Gastroesophageal sphincter (tissue), 4 donors: ENCODE measurements around the gene SRPX2. TPM values are rescaled to one million over a fixed set of nuclear protein-coding genes. Genes with fewer than 3 reads are reported as not detected.

Experiments used
- ATAC-seq: fragments of 150-250 bp; one replicate; pipeline ENCODE4 v1.9.1; 2016; ENCODE audit warnings: mild to moderate bottlenecking, moderate library complexity
- H3K27ac ChIP-seq, 4 donors: fragments of 200-600 bp; sonication (generic) in 3 of 4; 1 replicate in 3 of 4; 2 replicates in 1 of 4; pipeline ENCODE4 v1.5.1; 2016 to 2019
- H3K27me3 ChIP-seq: fragments of 200-600 bp; sonication (generic); one replicate; pipeline ENCODE4 v1.5.1; 2019
- H3K36me3 ChIP-seq, 2 donors: fragments of 200-600 bp; sonication (generic); one replicate each; pipeline ENCODE4 v1.5.1; 2019; ENCODE audit warnings: control low read depth in 1 of 2
- H3K4me1 ChIP-seq, 3 donors: fragments of 200-600 bp; sonication (generic); 1 replicate in 2 of 3; 2 replicates in 1 of 3; pipeline ENCODE4 v1.5.1; 2016 to 2019; ENCODE audit warnings: control low read depth in 2 of 3
- H3K4me3 ChIP-seq, 2 donors: fragments of 200-600 bp; sonication (generic); one replicate each; pipeline ENCODE4 v1.5.1; 2019; ENCODE audit warnings: mild to moderate bottlenecking in 1 of 2, moderate library complexity in 1 of 2
- H3K9me3 ChIP-seq, 3 donors: fragments of 200-600 bp; sonication (generic); one replicate each; pipeline ENCODE4 v1.5.1; 2017 to 2019; ENCODE audit warnings: control low read depth in 2 of 3
- CTCF ChIP-seq, 4 experiments: fragments of 200-600 bp in 2 of 4; fragments of 450-650 bp in 2 of 4; sonication (generic) in 1 of 4; IDR thresholded peaks; one replicate each; pipeline ENCODE4 v1.5.1; 2017 to 2019; ENCODE audit warnings: antibody characterized with exemption in 4 of 4, mild to moderate bottlenecking in 2 of 4, moderate library complexity in 2 of 4
- EP300 ChIP-seq: sonication (generic); formaldehyde crosslinking; IDR thresholded peaks from one replicate; pipeline ENCODE4 v1.6.1; 2017; ENCODE audit warnings: antibody characterized with exemption, mild to moderate bottlenecking
- POLR2A ChIP-seq, 2 donors: fragments of 450-650 bp; IDR thresholded peaks; one replicate each; pipeline ENCODE4 v1.6.1; 2017; ENCODE audit warnings: antibody characterized with exemption in 2 of 2, mild to moderate bottlenecking in 2 of 2, moderate library complexity in 1 of 2
- POLR2AphosphoS5 ChIP-seq: sonication (generic); formaldehyde crosslinking; IDR thresholded peaks from one replicate; pipeline ENCODE4 v1.6.1; 2017; ENCODE audit warnings: antibody characterized with exemption
- WGBS, 2 donors: methylation state at CpG; one replicate each; pipeline ENCODE4 v1.1.5; 2018; ENCODE audit warnings: low coverage in 1 of 2; 5-methylcytosine and 5-hydroxymethylcytosine counted together
- total RNA-seq, 4 donors: library from RNA; depleted of rRNA; stranded (reverse); fragments of >200 nt; gene quantifications; one replicate each; pipeline ENCODE4 v1.1.0, GENCODE V29; 2016

SRPX2 gene
- total RNA-seq, 4 donors from 2014 or later: 24.7 to 52.1 (median 39.7) TPM

GRCh38 chrX:100674705-100675104, 30.7 kb downstream of the SRPX2 start:
- ATAC-seq: no peak

DNA sequence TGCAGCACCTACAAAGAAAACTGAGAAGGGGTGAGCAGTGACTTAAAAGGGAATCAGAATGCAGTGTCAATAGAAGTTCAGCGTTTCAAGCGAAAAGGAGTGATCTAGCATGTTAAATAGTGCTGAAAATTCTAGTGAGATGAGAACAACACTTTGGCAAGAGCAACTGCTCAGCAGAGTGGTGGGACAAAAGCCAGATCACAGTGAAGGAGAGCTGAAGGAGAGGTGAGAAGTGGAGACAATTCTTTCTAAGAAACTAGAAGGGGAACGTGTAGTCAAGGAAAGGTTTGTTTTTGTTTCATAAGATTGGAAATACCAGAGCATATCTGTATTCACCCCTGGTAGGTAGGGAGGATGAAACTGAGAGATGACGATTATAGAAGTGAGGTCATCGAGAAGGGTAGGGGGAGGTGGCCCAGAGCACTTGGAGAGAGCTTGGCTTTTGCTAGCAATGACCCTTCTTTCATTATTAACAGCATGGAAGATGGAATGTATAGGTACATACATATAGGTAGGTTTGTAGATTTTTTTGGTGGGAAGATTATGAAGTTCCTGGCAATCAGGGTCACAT, 33.7 kb downstream of the SRPX2 start:
- no peak for TF ChIP-seq POLR2AphosphoS5
- no peak for TF ChIP-seq CTCF (IDR thresholded peaks at IDR 0.05)
- TF ChIP-seq POLR2A (IDR thresholded peaks at IDR 0.05): no peak
- TF ChIP-seq EP300: no peak
- Histone ChIP-seq H3K4me3 (no peak overlapping the region), H3K27ac (no peak overlapping the region), H3K9me3 (no peaks in the 10 kb centered on the region), H3K36me3 (peaks cover 0 to 5% of the 10 kb centered on the region in 2 donors), H3K4me1 (no peaks in the 10 kb centered on the region), H3K27me3 (no peaks in the 10 kb centered on the region)
- ATAC-seq: no peak
- 24 to 50% methylated on average over 4 to 5 of the region's 5 CpGs for WGBS, 2 donors

More at GRCh38 chrX:100674705-100675104, 30.7 kb downstream of the SRPX2 start:
- TF ChIP-seq CTCF (IDR thresholded peaks at IDR 0.05): no peak
- no peak for TF ChIP-seq EP300
- no peak for TF ChIP-seq POLR2AphosphoS5
- TF ChIP-seq POLR2A (IDR thresholded peaks at IDR 0.05): no peak
- H3K36me3 ChIP-seq: peaks cover 0 to 5% of the 10 kb centered on the region in 2 donors
- H3K4me3 ChIP-seq: no peak overlapping the region
- WGBS, 2 donors: 71% methylated on average over 1 of the region's 2 CpGs; no CpG with 5 or more reads in 1 of the 2 donors
- no peaks in the 10 kb centered on the region for H3K27me3 ChIP-seq
- H3K27ac ChIP-seq: no peak overlapping the region
- no peaks in the 10 kb centered on the region for H3K9me3 ChIP-seq
- no peaks in the 10 kb centered on the region for H3K4me1 ChIP-seq

- Histone ChIP-seq H3K27ac (no peak overlapping the region), H3K36me3 (peaks cover 0 to 5% of the 10 kb centered on the region in 2 donors), H3K27me3 (no peaks in the 10 kb centered on the region), H3K4me3 (no peak overlapping the region), H3K4me1 (no peaks in the 10 kb centered on the region), H3K9me3 (no peaks in the 10 kb centered on the region)
- no peak for TF ChIP-seq EP300
- no peak for TF ChIP-seq CTCF (IDR thresholded peaks at IDR 0.05)
- no peak for TF ChIP-seq POLR2AphosphoS5
- TF ChIP-seq POLR2A (IDR thresholded peaks at IDR 0.05): no peak
- 63 to 75% methylated on average over 1 of the region's 2 CpGs for WGBS, 2 donors
- ATAC-seq: no peak
These were observed 36.8 kb downstream of the SRPX2 start for GRCh38 chrX:100680756-100681155.

GRCh38 chrX:100681599-100681998, 37.6 kb downstream of the SRPX2 start:
- WGBS, 2 donors: 52 to 86% methylated on average over 3 of the region's 3 CpGs
- H3K9me3 ChIP-seq: no peaks in the 10 kb centered on the region
- no peak overlapping the region for H3K4me3 ChIP-seq
- peaks cover 0 to 10% of the 10 kb centered on the region in 2 donors for H3K36me3 ChIP-seq
- H3K27me3 ChIP-seq: no peaks in the 10 kb centered on the region
- no peak for ATAC-seq
- TF ChIP-seq POLR2A (IDR thresholded peaks at IDR 0.05) (no peak), EP300 (no peak), POLR2AphosphoS5 (no peak), CTCF (IDR thresholded peaks at IDR 0.05) (no peak)
- no peak overlapping the region for H3K27ac ChIP-seq
- no peaks in the 10 kb centered on the region for H3K4me1 ChIP-seq

DNA sequence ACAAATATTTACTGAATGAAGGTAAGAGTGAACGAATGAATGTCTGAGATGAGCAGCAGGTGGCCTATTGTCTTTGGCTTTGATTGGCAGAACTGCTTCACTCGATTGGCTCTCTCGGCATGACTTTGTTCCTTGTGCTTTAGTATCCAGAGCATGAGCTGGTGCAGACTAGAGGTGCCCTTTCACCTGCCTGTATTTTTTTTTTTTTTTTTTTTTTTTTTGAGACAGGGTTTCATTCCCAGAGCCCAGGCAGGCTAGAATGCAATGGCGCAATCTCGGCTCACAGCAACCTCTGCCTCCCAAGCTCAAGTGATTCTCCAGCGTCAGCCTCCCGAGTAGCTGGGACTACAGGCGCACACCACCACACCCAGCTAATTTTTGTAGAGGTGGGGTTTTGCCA, 38.9 kb downstream of the SRPX2 start:
- TF ChIP-seq CTCF (IDR thresholded peaks at IDR 0.05) (no peak), EP300 (no peak), POLR2AphosphoS5 (no peak), POLR2A (IDR thresholded peaks at IDR 0.05) (no peak)
- H3K4me3 ChIP-seq: no peak overlapping the region
- no peaks in the 10 kb centered on the region for H3K4me1 ChIP-seq
- 94 to 100% methylated on average over 3 to 4 of the region's 8 CpGs for WGBS, 2 donors
- ATAC-seq: no peak
- no peaks in the 10 kb centered on the region for H3K27me3 ChIP-seq
- H3K9me3 ChIP-seq: no peaks in the 10 kb centered on the region
- H3K36me3 ChIP-seq: peaks cover 0 to 22% of the 10 kb centered on the region in 2 donors
- H3K27ac ChIP-seq: no peak overlapping the region
